Measurements from ENCODE around the gene PIGA.

DNA sequence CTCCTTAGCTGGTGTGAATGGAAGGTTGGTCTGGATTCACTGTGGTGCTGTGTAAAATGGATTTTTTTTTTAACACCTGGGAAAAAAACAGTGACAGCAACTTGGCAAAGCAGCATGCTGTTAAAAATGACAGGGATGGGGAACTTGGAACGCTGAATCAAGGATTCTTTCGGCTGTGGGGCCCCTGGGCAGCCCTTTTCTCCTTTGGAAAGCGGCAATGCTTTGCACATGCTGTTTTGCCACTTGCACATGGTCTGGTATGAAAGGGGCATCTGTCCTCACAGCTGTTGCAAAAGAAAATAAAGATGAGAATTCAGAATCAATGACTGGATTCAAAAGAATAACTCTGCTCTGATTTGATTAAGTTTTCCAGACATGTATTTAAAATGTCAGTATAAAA, 10.7 kb upstream of the PIGA start:
- TF ChIP-seq, protein P1, sequence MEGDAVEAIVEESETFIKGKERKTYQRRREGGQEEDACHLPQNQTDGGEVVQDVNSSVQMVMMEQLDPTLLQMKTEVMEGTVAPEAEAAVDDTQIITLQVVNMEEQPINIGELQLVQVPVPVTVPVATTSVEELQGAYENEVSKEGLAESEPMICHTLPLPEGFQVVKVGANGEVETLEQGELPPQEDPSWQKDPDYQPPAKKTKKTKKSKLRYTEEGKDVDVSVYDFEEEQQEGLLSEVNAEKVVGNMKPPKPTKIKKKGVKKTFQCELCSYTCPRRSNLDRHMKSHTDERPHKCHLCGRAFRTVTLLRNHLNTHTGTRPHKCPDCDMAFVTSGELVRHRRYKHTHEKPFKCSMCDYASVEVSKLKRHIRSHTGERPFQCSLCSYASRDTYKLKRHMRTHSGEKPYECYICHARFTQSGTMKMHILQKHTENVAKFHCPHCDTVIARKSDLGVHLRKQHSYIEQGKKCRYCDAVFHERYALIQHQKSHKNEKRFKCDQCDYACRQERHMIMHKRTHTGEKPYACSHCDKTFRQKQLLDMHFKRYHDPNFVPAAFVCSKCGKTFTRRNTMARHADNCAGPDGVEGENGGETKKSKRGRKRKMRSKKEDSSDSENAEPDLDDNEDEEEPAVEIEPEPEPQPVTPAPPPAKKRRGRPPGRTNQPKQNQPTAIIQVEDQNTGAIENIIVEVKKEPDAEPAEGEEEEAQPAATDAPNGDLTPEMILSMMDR (IDR thresholded peaks at IDR 0.05): no peak
- no peak for TF ChIP-seq POLR2A (IDR thresholded peaks at IDR 0.05)
